ENCODE results near the gene GYPE.
"Not testable (repeated sequence)": the region's sequence is repeated elsewhere in the genome, so short reads cannot be mapped to it uniquely, and the experiment has no call there.

The GYPE gene

GRCh38 chr4:143905440-143905839 lies at the start of gene GYPE:
Gene GYPE (minus strand): TSS chr4:143905559. CDS start chr4:143905507, 52 bp downstream.
- not testable (repeated sequence) for DNase-seq

- not testable (repeated sequence) for DNase-seq
These were observed 46.2 kb upstream of the GYPE start for GRCh38 chr4:143951458-143951972.

- DNase-seq, result not testable (repeated sequence)
These were observed 45.6 kb upstream of the GYPE start for GRCh38 chr4:143950967-143951366.

GRCh38 chr4:143950185-143950584 lies 44.8 kb upstream of the GYPE start:
- DNase-seq, result not testable (repeated sequence)

- not testable (repeated sequence) for DNase-seq
These were observed 42.1 kb upstream of the GYPE start for GRCh38 chr4:143947493-143947892.

- not testable (repeated sequence) for DNase-seq
These were observed 35.3 kb upstream of the GYPE start for GRCh38 chr4:143940708-143941107.

GRCh38 chr4:143939528-143939927 lies 34.2 kb upstream of the GYPE start:
- DNase-seq, result no peak

GRCh38 chr4:143938890-143939289 lies 33.5 kb upstream of the GYPE start:
- DNase-seq, result not testable (repeated sequence)

GRCh38 chr4:143921181-143921580 lies 15.8 kb upstream of the GYPE start:
- DNase-seq, result no peak

GRCh38 chr4:143916485-143916884 lies 11.1 kb upstream of the GYPE start:
- not testable (repeated sequence) for DNase-seq

- DNase-seq, result not testable (repeated sequence)
These were observed 7.1 kb upstream of the GYPE start for GRCh38 chr4:143912478-143912877.

GRCh38 chr4:143911528-143912417 lies 6.4 kb upstream of the GYPE start:
- DNase-seq, result peak; percentile 15

- not testable (repeated sequence) for DNase-seq
These were observed 5.5 kb upstream of the GYPE start for GRCh38 chr4:143910906-143911305.

GRCh38 chr4:143907811-143908210 lies 2.5 kb upstream of the GYPE start:
- not testable (repeated sequence) for DNase-seq

- not testable (repeated sequence) for DNase-seq
These were observed 928 bp downstream of the GYPE start for GRCh38 chr4:143904431-143904830.

- DNase-seq, result not testable (repeated sequence)
These were observed 15.0 kb downstream of the GYPE start for GRCh38 chr4:143890323-143890722.

- DNase-seq, result not testable (repeated sequence)
These were observed 17.2 kb downstream of the GYPE start for GRCh38 chr4:143888189-143888588.

GRCh38 chr4:143884965-143885364 lies 20.4 kb downstream of the GYPE start:
- not testable (repeated sequence) for DNase-seq

- DNase-seq, result no peak
These were observed 21.8 kb downstream of the GYPE start for GRCh38 chr4:143883529-143883928.

GRCh38 chr4:143882892-143883291 lies 22.5 kb downstream of the GYPE start:
- DNase-seq, result no peak

- not testable (repeated sequence) for DNase-seq
These were observed 25.8 kb downstream of the GYPE start for GRCh38 chr4:143879561-143879960.

- DNase-seq, result not testable (repeated sequence)
These were observed 30.0 kb downstream of the GYPE start for GRCh38 chr4:143875357-143875756.

GRCh38 chr4:143870523-143871268 lies 34.7 kb downstream of the GYPE start:
- DNase-seq, result not testable (repeated sequence)
